OCI-LY7 (cell line): ENCODE measurements around the gene SARS2.

Experiments used
- CTCF ChIP-seq: fragments of 200-600 bp; sonication (generic); conservative IDR thresholded peaks from 2 replicates; pipeline ENCODE4 v1.5.1; 2014; ENCODE audit warnings: mild to moderate bottlenecking, antibody characterized with exemption, low read length, moderate library complexity, mixed read lengths
- EZH2phosphoT487 ChIP-seq: fragments of 200-600 bp; sonication (generic); IDR thresholded peaks from 2 replicates; pipeline ENCODE4 v1.6.1; 2018; ENCODE audit warnings: low read depth, borderline replicate concordance, mild to moderate bottlenecking, mixed run types, antibody characterized with exemption, low read length, moderate library complexity, mixed read lengths

- TF ChIP-seq CTCF (no peak), EZH2phosphoT487 (no peak)
Measured at GRCh38 chr19:38975861-38976271, 45.3 kb upstream of the SARS2 start.
